Measurements from ENCODE around the gene CFAP46. TPM values are rescaled to one million over a fixed set of nuclear protein-coding genes. Genes with fewer than 3 reads are reported as not detected.

Gene CFAP46
- total RNA-seq, 1 experiment from 2014 or later = 3.3 TPM

GRCh38 chr10:132981173-132981555 lies 38.8 kb upstream of the CFAP46 start:
- TF ChIP-seq FOXP4 (CRISPR knock-in tag; IDR thresholded peaks at IDR 0.05) (no peak), NR2C2 (CRISPR knock-in tag; IDR thresholded peaks at IDR 0.05) (no peak), ZNF532 (CRISPR knock-in tag; IDR thresholded peaks at IDR 0.05; ENCODE audit: borderline replicate concordance) (no peak), TP53 (CRISPR knock-in tag; IDR thresholded peaks at IDR 0.05) (no peak), NFE2L1 (CRISPR knock-in tag; IDR thresholded peaks at IDR 0.05) (no peak), ZNF263 (CRISPR knock-in tag; IDR thresholded peaks at IDR 0.05; ENCODE audit: low read depth) (no peak), MLX (CRISPR knock-in tag; IDR thresholded peaks at IDR 0.05) (no peak), NFYB (CRISPR knock-in tag; conservative IDR thresholded peaks at IDR 0.05; ENCODE audit: low read depth) (no peak), JAZF1 (CRISPR knock-in tag; IDR thresholded peaks at IDR 0.05) (no peak), PREB (CRISPR knock-in tag; IDR thresholded peaks at IDR 0.05; ENCODE audit: borderline replicate concordance) (no peak), ZNF317 (CRISPR knock-in tag; IDR thresholded peaks at IDR 0.05; ENCODE audit: borderline replicate concordance, low read depth) (no peak), OVOL2 (CRISPR knock-in tag; IDR thresholded peaks at IDR 0.05; ENCODE audit: borderline replicate concordance) (no peak)
- TF ChIP-seq, protein P1, sequence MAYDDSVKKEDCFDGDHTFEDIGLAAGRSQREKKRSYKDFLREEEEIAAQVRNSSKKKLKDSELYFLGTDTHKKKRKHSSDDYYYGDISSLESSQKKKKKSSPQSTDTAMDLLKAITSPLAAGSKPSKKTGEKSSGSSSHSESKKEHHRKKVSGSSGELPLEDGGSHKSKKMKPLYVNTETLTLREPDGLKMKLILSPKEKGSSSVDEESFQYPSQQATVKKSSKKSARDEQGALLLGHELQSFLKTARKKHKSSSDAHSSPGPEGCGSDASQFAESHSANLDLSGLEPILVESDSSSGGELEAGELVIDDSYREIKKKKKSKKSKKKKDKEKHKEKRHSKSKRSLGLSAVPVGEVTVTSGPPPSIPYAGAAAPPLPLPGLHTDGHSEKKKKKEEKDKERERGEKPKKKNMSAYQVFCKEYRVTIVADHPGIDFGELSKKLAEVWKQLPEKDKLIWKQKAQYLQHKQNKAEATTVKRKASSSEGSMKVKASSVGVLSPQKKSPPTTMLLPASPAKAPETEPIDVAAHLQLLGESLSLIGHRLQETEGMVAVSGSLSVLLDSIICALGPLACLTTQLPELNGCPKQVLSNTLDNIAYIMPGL (CRISPR knock-in tag; IDR thresholded peaks at IDR 0.05) = no peak
- TF ChIP-seq, protein P2, sequence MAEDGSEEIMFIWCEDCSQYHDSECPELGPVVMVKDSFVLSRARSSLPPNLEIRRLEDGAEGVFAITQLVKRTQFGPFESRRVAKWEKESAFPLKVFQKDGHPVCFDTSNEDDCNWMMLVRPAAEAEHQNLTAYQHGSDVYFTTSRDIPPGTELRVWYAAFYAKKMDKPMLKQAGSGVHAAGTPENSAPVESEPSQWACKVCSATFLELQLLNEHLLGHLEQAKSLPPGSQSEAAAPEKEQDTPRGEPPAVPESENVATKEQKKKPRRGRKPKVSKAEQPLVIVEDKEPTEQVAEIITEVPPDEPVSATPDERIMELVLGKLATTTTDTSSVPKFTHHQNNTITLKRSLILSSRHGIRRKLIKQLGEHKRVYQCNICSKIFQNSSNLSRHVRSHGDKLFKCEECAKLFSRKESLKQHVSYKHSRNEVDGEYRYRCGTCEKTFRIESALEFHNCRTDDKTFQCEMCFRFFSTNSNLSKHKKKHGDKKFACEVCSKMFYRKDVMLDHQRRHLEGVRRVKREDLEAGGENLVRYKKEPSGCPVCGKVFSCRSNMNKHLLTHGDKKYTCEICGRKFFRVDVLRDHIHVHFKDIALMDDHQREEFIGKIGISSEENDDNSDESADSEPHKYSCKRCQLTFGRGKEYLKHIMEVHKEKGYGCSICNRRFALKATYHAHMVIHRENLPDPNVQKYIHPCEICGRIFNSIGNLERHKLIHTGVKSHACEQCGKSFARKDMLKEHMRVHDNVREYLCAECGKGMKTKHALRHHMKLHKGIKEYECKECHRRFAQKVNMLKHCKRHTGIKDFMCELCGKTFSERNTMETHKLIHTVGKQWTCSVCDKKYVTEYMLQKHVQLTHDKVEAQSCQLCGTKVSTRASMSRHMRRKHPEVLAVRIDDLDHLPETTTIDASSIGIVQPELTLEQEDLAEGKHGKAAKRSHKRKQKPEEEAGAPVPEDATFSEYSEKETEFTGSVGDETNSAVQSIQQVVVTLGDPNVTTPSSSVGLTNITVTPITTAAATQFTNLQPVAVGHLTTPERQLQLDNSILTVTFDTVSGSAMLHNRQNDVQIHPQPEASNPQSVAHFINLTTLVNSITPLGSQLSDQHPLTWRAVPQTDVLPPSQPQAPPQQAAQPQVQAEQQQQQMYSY (CRISPR knock-in tag; IDR thresholded peaks at IDR 0.05) = no peak
- TF ChIP-seq, protein P3, sequence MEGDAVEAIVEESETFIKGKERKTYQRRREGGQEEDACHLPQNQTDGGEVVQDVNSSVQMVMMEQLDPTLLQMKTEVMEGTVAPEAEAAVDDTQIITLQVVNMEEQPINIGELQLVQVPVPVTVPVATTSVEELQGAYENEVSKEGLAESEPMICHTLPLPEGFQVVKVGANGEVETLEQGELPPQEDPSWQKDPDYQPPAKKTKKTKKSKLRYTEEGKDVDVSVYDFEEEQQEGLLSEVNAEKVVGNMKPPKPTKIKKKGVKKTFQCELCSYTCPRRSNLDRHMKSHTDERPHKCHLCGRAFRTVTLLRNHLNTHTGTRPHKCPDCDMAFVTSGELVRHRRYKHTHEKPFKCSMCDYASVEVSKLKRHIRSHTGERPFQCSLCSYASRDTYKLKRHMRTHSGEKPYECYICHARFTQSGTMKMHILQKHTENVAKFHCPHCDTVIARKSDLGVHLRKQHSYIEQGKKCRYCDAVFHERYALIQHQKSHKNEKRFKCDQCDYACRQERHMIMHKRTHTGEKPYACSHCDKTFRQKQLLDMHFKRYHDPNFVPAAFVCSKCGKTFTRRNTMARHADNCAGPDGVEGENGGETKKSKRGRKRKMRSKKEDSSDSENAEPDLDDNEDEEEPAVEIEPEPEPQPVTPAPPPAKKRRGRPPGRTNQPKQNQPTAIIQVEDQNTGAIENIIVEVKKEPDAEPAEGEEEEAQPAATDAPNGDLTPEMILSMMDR (IDR thresholded peaks at IDR 0.05) = no peak
- peaks cover 3% of the 10 kb centered on the region for H3K4me1 Mint-ChIP-seq
- H3K27me3 Mint-ChIP-seq (ENCODE audit: low read depth) = no peaks in the 10 kb centered on the region
- no peak overlapping the region for H3K27ac Mint-ChIP-seq
- ChIA-PET POLR2A (no interaction called here), CTCF (no interaction called here)
- H3K9me3 Mint-ChIP-seq = no peaks in the 10 kb centered on the region
- ATAC-seq (no peak), DNase-seq (ENCODE audit: low spot score) (no peak)
- H3K36me3 Mint-ChIP-seq = no peaks in the 10 kb centered on the region
- no peak overlapping the region for H3K4me3 Mint-ChIP-seq
